HuH-7.5 (cell line): ENCODE data around the gene SERPINA12.
A peak's percentile ranks its signal among the peaks of the same experiment; 100 is the strongest.

ENCODE experiments used
- DNase-seq: peaks from one replicate; pipeline ENCODE4 v3.0.0; 2011; ENCODE audit warnings: low spot score

SERPINA12 gene

DNA sequence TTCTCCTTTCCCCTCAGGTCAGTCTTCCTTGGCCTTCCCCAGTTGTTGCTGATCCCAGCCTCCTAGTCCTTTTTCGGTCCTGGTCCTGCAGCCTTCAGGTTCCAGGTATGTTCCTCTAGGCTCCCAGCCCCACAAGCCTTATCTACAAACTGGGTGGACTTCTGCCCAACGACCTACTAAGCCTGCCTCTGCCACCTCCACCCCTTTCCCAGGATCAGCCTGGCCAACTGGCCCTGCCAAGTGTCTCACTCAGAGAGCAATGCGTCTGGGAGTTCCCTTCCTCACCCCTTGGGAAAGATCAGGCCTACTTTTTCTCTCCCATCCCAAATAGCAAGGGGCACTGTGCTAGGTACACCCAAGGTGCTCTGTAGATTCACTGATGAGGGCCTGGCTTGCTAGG, at the start of gene SERPINA12:
SERPINA12 (minus strand) TSS at position 114 of the 400 bp plus-strand sequence. CDS start 11,072 bp downstream, outside the sequence.
- DNase-seq = no peak

DNA sequence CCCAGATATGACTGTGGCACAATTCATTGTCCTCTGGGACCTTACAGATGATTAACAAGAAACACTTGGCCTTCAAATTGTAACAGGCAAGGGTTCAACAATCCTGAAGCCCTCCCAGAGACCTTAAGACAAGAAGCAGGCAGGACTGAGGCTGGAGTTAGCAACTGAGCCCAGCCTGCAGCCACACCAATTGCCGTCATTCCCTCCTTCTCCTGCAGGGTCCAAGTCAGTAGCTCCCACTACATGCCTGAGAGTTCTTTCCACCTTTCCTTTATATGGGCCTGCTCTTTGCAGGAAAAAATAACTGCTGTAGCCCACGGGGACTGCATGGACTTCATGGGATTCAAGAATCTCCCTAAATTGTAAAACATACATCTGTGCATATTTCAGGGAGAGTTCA, 49.6 kb upstream of the SERPINA12 start:
- no peak for DNase-seq

- DNase-seq = no peak
Observed at GRCh38 chr14:94557327-94557726, 48.1 kb upstream of the SERPINA12 start.

DNA sequence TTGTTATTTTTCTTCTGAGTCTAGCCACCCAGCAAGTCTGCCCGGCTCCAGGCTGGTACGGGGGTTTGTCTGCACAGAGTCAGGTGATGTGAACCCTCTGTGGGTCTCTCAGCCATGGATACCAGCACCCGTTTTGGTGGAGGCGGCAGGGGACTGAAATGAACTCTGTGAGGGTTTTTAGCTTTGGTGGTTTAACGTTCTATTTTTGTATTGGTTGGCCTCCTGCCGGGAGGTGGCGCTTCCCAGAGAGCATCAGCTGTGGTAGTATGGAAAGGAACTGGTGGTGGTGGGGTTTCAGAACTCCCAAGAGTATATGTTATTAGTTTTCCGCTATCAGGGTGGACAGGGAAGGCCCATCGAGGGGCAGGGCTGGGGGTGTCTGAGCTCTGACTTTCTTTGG, 46.7 kb upstream of the SERPINA12 start:
- DNase-seq = no peak

DNA sequence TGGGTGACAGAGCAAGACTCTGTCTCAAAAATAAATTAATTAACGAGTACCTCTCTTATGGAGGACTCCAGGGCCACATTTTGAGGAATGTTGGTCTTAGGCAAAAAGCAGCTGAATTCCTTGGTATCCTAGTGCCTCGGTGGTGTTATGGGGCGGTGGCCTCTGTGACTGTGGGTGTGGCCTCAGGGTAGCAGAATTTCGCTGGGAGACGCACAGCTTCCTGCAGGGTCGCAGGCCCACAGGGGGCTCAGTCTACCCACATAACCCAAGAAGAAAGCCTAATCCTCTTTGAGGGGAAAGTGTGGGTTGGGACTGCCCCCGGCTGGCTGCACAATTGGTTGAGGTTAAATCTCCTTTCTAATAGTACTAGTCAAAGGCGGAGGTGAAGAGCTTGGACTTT, 40.8 kb upstream of the SERPINA12 start:
- DNase-seq = no peak

DNA sequence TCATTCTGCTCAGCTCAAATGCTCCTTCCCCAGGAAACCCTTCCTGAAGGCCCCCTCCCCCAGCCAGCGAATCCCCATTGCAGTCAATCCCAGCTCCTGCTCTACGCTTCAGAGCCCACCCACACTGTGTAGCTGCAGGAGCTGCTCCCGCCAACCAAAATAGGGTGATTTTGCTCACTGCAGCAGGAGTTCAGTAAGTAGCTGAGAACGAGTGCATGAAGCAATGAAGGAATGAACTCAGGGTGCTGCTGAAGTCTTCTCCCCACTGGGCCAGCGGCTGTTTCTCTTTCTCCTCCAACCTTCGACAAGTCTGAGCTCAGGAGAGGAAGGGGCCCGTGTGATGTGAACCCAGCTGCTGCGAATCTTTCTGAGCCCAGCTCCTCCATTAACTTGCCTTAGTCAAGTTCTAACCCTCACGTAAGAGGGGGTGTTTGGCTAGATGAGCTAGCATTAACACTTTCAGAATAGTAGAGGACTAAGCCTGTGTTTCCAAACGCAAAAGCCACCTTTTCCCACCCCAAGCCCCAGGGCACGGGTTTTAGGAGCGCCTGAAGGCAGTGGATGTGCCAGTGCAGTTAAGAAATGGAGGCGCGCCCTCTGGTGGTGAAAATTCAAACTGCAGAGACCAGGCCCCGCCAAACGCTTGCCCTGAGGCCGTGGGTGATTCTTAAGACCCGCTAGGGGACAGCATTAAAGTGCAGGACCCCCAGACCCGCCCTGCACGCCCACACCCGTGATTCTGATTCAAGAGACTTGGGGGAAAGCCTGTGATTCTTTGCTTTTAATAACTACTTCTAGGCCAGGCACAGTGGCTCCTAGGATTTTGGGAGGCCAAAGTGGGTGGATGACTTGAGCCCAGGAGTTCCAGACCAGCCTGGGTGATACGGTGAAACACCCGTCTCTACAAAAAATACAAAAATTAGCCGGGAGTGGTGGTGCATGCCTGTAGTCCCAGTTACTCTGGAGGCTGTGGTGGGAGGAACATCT, 40.0 kb upstream of the SERPINA12 start:
- DNase-seq = peak; percentile 33

GRCh38 chr14:94548131-94548998, 39.1 kb upstream of the SERPINA12 start:
- no peak for DNase-seq

DNA sequence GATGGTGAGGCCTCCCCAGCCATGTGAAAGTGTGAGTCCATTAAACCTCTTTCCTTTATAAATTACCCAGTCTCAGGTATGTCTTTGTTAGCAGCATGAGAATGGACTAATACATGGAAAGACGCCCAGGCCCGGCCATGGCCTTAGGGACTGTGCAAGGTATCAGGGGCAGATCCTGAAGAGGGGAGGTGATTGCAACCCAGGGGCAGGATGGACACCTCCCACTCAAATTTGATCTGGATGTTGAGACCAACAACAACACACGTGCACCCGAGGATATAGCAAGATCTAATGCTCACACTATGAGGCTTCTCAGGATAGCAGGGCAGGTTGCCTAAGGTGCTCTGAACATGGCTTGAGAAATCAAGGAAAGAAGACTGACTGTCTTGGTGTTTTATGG, 38.5 kb upstream of the SERPINA12 start:
- no peak for DNase-seq

- DNase-seq = no peak
Observed at GRCh38 chr14:94547151-94547680, 37.9 kb upstream of the SERPINA12 start.

GRCh38 chr14:94545131-94545841, 36.0 kb upstream of the SERPINA12 start:
- DNase-seq = no peak

- no peak for DNase-seq
Observed at GRCh38 chr14:94544726-94545125, 35.5 kb upstream of the SERPINA12 start.

DNA sequence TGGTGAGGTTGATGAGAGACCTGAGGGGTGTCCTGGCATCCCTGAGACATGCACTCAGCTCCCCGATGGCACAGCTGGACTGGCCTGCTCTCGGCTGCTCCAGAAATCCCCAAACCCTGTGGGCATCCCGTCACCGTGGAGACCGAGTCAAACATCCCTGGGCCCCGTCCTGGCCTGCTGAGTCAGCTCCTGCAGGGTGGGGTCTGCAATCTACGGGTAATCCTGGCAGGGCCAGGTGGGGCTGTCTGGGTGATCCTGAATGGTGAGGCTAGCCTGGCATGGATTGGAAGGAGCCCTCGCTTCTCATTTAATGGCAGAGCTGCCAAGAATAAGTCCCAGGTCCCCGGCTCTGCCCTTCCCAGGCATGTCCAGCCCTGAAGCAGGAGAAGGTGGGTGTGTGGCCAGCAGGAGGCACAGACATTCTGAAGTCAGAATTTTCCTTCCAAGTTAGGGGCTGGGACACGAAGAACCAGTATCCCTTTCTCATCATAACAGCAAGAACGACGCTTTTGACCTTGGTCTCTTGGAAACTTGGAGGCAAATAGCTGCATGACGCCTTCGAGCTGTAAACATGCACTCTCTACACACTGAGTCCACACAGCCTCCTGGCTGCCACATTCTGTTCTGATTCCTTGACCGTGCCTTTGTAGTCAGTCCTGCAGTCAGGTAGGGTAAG, 34.3 kb upstream of the SERPINA12 start:
- DNase-seq = no peak

- DNase-seq = no peak
Observed at GRCh38 chr14:94542811-94543440, 33.7 kb upstream of the SERPINA12 start.

DNA sequence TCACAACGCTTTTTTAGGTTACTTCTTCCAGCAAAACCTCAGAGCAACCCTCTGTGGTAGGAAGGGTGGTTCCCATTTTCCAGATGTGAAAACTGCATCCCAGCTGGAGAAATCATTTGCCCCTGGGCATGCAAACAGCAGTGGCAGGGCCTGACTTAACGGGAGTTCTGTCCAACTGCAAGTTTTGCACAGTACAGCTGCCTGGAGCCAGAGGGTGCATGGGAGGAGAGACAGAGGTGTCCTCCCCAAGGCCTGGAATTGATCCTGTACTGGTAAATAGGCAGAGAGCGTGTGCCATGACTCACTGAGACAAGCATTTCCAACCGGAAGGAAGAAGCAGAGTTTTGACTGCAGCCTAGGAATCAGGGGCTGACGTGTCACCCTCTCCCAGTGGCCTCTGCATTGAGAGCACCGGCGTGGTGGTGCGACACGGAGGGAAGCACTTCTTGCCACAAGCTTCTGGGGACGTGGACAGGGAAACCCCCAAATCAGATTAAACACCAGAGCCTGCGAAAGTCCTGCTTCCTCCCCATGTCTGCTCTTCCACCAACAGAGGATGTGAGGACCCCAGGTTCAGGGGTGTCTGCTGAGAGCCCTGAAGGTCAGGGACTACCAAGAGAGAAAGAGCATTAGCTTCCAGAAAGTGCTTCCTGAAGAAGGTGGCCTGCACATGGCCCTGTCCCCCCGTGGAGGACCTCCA, 33.0 kb upstream of the SERPINA12 start:
- no peak for DNase-seq

DNA sequence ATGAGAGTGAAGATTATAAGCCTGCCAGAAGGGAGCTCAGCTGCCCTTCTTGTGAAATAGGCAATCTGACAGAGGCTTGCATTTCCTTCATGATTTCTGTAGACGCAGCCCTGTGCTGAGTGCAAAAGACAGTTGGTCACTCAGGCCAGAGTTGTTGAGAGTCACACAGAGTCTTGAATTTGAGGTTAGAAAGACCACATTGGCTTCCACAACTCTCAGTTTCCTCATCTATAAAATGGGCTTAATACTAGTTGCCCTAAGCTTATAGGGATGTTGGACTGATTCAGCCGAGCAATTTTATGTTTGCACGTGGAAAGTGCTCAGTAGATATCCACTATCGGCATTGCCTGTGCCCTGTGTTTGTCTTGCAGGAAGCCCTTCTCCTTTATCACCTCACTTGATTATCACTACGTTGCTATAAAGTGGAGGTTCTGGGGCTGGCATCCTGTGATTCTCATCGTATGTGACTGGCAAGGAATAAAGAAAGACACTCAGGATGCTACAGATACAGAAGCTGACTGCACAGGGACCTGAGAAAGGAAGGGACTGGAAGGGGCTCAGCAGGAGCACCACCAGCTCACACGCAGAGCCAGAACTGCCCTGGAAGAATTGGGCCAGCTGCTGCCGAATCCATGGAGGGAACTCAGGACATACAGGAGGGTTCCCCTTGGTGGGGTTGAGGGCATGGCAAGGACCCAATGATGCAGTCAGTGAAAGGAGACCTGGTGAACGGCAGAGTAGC, 32.1 kb upstream of the SERPINA12 start:
- no peak for DNase-seq

DNA sequence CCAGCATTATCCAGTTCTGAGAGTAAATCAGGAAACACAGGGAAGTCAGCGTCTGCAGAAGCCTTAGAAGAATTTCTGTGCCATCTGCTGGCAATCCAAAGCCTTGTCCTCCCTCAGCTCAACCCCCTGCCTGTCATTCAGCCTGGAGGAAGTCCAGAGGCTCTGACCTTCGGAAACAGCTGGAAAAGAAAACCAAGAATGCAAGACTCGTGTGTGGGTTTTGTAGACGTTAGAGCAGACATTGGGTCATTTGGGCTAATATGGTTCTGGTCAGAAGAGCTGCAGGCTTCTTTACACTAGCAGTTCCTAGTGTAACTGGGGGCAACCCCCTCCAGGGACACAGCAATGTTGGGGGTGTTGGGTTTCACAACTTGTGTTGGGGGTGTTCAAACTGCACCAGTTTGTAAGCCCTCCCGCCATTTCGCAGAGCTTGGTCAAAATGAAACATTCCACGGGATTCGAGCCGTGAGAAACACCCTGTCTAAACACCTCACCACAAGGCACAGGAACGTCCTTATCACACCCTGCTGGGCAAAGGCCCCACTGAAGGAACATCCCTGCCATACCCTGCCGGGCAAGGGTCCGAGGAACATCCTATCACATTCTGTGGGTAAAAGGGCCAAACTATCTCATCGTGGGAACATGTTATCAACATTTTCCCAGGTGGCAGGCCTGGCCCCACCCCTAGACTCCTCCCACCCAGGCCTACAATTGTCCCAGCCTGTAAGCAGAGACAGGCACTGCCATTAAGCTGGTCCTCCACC, 30.9 kb upstream of the SERPINA12 start:
- no peak for DNase-seq

DNA sequence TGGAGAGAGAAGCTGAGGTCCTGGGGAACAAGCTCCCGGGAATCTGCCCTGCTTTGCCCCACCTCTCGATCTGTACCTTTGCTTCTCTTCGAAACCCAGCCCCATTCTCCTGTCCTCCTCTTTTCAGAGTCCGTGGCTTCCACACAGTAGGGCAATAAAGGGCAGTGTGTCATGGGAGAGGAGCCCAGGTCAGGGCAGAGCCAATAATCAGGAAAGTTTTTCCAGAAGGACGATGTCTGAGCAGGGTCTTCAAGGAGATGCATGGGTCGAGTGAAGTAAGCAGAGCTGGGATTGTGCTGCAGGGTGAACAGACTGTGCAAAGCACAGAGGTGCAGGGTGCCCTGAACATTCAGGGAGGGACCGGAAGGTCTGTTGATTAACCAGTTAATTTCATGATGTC, 29.9 kb upstream of the SERPINA12 start:
- no peak for DNase-seq

DNA sequence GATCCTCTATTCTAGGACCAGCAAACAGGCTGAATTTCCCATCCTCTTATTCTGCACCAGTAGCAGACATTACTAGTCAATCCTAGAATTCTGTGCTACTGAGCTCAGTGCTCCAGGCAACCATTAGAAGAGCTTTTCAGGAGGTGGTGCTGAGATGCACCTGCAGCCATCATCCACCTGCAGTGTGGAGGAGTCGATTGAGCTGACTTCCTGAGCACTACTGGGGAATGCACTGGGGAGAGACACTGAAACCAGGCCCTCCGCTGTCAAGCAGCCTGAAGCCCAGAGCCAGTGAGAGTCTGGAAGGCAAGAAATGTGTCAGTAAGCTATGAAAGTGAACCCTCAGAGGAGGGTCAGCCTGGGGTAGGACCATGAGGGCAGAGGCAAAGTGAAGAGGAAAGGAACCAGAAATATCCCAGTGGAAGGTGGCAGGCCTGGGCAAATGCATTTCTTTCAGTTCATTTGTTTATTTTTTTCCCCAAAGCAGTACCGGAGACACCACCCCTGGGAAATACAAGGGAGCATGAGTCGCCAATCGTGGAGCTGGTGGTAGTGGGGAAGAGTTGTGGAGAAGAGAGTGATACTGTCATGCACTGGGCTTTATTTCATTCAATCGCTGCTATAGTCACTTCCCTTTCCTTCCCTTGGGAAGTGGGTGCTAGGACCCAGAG, 28.9 kb upstream of the SERPINA12 start:
- DNase-seq = no peak
